Stimulated activated CD8-positive, alpha-beta memory T cell treated with anti-CD3 and anti-CD28 coated beads, Interleukin-15, amount 100 ng/mL, for 1 hour (primary cell): Measurements from ENCODE around the gene ZNF891.

Source experiments
- DNase-seq: peaks from one replicate; pipeline ENCODE4 v3.0.0-alpha.2; 2020; ENCODE audit warnings: low read depth

The ZNF891 gene

DNA sequence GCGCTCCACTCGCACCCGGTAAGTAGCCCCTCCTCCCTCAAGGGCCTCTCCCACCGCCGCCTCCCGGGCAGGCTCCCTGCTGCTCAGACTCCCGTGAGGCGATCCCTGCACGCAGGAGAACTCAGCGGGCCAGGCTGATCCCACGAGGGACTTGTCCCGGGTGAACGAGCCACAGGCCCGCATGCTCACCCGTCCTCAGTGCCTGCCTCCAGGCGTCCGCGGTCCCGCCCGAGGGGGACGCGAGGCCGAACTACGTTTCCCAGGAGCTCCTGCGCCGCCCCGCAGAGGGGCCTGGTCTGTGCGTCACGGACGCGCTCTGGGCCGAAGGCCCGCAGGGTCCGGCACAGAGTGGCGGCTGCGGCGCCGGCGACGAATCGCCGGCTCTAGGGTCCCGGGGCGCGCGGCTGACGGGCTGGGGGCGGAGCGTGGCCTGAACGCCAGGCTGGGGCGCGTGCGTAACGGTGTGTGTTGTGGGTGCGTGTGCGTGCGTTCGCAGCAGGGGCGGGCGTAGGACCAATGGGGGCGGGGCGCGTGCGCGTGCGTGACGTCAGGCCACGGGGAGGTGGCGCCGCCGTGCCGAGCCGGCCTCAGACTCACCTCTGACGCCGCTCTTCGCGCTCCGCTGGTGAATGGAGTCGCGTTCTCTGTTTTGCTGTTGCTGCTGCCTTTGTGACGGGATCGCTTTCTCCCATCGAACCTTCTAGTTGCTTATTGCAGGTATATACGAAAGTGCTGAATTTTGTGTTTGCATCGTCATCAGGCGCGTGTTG lies at the start of gene ZNF891, which contains the start of gene ZNF10:
Gene ZNF891 (minus strand): TSS at position 237 of the 770 bp plus-strand sequence. CDS start 8,356 bp downstream, outside the sequence.
Gene ZNF10 (plus strand): TSS at position 590 of the 770 bp plus-strand sequence. CDS start 13,866 bp downstream, outside the sequence.
- peak; percentile 94 for DNase-seq

DNA sequence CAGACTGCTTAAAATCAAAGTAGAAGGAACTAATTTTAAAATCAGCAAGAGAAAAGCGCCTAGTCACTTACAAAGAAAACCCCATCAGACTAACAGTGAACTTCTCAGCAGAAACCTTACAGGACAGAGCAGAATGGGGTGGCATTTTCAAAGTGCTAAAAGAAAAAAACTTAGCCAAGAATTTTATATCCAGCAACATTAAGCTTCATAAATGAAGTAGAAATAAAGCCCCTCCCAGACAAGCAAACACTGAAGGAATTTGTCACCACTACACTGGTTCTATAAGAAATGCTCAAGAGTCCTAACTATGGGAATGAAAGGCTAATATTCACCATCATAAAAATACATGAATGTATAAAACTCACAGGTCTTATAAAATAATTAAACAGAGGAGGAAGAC lies 44.8 kb upstream of the ZNF891 start:
- DNase-seq: no peak

DNA sequence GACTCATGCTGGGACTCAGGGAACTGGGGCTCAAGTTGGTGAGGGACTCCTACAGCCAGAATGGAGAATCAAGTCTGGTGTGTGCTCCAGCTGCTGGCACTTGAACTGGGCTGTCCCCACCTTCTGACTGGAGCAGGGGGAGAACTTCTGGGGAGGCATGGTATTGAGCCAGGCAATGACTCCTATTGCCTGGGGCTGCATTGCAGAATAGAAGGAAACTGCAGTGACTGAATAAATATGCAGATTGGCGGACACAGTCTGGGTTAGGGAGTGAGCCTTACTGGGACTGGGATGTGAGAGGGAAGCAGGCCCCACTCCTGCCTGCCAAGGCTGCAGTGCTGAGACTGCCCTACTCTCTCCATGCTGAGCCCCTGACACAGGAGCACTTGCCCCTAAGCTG lies 42.4 kb upstream of the ZNF891 start:
- DNase-seq: no peak

DNA sequence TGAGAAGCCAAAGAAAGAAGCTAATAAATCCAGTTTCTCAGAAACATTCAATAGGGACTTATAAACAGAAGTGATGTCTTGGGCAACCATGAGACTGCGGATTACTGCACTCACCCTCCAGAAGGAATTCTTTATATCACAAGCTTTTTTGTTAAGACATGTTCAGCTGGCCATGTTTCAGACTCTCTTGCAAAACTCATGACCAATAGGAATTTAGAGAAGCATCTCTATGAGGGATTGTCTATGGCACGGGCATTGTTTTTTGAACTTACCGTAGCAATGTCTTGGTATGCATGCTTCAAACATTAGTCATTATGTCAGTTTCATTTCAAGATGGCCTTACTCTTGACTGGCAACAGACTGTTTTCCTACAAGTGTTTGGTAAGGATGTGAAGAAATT lies 35.7 kb upstream of the ZNF891 start:
- no peak for DNase-seq

DNA sequence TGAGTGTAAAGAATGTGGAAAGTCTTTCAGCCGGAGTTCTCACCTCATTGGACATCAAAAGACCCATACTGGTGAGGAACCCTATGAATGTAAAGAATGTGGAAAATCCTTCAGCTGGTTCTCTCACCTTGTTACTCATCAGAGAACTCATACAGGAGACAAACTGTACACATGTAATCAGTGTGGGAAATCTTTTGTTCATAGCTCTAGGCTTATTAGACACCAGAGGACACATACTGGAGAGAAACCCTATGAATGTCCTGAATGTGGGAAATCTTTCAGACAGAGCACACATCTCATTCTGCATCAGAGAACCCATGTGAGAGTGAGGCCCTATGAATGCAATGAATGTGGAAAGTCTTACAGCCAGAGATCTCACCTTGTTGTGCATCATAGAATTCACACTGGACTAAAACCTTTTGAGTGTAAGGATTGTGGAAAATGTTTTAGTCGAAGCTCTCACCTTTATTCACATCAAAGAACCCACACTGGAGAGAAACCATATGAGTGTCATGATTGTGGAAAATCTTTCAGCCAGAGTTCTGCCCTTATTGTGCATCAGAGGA lies 26.1 kb upstream of the ZNF891 start:
- no peak for DNase-seq

DNA sequence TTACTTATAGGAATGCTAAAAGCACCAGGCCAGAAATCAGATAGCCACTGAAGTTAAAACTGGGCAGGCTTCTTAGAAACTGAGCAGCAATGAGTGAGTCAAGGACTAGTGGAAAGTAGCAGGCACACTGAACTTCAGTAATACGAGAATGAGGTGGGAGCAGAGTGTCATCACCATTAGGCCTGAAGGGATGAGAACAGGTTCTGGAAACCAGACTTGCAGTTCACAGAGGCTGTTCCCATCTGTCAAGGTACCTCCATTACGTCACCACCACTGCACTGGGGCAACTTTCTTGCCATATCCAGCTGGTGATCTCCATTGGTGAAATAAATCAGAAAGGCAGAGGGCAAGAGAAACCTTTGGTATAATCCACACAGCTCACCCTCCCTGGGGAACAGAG lies 15.9 kb upstream of the ZNF891 start:
- no peak for DNase-seq

DNA sequence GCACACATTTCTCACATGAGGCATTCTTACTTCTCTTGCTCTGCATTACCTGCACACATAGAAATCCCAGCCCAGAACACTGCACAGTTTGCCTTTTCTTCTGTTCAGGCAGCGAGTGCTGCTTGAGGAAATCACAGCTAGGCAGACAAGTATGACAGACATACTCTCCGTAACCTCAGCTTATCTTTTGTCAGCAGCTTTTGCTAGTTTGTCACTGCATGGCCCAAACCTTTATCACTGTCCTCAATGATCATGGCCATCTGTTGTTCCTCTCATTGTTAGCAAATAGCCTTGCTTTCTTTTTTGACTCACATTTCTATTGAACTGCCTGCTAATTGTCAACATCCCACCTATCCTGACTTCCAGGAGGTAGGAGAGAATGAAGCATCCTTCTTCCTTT lies 5.7 kb upstream of the ZNF891 start:
- no peak for DNase-seq

DNA sequence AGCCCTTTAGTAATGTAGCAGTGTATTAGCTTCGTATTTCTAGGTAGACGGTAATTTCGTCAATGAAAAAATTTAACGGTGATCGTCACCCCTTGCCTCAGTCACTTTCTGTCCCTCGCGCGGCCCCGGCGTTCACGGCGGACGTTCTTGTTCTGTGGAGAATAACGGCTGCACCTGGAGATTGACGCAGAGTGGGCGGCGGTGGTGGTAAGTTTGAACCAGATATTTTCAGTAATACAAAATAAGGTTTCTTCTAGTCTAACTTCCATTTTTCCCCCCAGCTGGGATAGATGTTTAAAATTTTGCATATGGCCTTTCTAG lies 694 bp upstream of the ZNF891 start:
- no peak for DNase-seq

DNA sequence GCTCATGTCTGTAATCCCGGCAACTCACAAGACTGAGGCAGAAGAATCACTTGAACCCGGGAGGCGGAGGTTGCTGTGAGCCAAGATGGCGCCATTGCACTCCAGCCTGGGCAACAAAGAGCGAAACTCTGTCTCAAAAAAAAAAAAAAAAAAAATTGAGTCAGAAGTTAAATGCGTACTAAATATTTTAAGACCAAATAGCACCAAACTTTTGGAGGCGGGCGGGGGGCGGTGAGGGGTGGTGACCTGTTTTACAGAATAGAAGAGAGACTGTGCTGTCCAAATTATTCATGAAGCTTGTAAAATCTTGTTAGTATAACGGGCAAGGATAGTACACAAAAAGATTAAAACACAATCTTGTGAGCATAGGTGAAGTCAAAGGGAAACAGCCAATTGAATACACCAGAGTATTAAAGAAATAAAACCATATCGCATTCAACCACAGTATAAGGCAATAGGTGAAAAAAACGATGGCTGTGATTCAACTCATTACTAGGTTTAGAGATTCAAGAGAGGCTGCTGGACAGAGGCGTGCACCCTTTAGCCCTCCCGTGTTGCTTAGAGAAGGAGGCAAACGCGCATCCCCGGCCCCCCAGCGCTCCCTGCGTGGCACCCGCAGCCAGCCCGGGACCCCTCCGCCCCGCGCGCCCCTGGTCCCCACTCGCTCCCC lies 571 bp downstream of the ZNF891 start:
- DNase-seq: no peak

DNA sequence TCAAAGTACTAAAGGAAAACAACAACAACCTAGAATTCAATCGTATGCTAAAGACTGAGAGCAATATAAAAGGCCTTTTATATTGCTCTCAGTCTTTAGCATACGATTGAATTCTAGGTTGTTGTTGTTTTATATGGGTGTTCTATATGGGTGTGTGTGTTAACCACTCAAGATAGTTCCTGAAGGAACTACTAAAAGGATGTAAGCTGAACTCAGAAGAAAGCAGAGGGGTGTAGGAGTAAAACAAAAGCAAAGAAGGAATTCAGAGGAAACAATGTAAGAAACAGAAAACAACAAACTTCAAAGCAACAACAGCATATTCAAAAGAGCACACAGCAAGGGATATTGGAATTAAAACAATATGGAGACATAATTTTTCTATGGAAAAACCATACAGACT lies 5.4 kb downstream of the ZNF891 start:
- no peak for DNase-seq

DNA sequence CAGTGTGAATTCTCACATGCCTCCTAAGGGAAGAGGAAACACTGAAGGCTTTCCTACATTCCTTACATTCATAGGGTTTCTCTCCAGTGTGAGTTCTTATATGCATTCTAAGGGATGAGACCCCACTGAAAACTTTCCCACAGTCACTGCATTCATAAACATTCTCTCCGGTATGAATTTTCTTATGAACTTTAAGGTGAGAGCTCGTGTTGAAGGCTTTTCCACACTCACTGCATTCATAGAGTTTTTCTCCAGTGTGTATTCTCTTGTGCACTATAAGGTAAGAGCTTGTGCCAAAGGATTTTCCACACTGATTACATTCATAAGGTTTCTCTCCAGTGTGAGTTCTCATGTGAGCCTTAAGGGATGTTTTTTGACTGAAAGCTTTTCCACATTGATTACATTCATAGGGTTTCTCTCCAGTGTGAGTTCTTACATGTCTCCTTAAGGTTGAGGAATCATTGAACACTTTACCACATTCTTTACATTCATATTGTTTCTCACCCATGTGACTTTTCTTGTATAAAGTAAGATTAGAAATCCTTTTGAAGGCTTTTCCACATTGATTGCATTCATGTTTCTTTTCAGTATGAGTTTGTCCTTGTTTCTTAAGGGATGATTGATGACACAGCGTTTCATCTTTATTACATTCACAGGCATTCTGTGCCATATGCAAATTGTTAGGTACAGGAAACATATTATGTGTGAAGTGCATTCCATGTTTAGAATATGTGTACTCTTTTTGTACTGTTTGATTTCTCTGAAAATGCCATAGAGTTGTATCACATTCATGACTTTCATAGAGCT lies 9.5 kb downstream of the ZNF891 start:
- DNase-seq: no peak

DNA sequence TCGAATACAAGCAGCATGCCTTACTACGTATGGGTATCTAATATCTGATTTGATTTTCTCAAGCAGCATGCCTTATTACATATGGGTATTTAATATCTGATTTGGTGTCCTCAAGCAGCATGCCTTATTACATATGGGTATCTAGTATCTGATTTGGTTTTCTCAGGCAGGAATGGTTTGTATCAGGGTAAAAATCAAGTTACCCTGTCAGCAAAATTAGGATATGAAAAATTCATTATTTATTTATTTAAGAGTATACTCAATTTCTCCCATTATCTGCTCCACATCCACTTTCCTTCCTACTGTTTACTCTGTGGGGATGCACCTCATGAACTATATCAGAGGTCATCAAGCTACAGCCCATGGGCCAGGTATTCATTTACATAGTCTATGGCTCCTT lies 21.9 kb downstream of the ZNF891 start:
- no peak for DNase-seq

DNA sequence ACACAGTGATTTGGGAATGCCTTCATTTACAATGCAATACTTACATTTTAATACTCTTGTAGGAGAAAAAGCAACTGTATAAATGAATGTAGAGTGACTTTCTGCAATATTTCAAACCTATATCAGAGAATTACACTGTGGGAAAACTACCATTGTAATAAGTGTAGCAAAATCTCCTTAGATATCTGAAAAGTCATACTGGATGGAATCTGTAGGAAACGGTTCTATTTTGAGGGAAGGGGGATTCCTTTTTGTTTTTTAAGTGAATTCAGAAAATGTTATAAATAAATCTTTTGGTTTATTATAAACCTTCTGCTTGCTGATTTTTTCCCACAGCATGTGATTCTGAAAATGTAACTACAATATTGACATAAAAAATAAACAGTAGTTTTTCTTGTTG lies 23.0 kb downstream of the ZNF891 start:
- DNase-seq: no peak

DNA sequence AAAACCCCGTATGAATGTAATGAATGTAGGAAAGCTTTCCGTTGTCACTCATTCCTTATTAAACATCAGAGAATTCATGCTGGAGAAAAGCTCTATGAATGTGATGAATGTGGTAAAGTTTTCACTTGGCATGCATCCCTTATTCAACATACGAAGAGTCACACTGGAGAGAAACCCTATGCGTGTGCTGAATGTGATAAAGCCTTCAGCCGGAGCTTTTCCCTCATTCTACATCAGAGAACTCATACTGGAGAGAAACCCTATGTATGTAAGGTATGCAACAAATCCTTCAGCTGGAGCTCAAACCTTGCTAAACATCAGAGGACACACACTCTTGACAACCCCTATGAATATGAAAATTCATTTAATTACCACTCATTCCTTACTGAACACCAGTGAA lies 23.8 kb downstream of the ZNF891 start:
- DNase-seq: no peak

DNA sequence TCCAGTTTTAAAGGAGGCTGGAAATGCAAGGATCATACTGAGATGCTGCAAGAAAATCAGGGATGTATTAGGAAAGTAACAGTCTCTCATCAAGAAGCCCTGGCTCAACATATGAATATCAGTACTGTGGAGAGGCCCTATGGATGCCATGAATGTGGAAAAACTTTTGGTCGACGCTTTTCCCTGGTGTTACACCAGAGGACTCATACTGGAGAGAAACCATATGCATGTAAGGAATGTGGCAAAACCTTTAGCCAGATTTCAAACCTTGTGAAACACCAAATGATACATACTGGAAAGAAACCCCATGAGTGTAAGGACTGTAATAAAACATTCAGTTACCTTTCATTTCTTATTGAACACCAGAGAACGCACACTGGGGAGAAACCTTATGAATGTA lies 24.5 kb downstream of the ZNF891 start:
- no peak for DNase-seq

DNA sequence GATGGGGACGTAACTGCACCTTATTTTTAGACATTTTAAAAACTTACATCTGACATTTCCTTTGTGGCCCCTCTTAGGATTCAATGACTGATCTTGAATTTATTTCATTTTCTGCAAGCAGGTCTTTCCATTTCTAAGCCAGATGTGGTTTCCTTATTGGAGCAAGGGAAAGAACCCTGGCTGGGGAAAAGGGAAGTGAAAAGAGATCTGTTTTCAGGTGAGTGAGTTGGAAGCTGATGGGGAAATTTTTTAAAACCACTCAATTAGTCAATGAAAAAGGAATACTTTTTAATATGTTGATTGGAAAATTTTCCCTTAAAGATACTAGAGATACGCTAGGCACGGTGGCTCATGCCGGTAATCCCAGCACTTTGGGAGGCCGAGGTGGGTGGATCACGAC lies 46.7 kb downstream of the ZNF891 start:
- no peak for DNase-seq

DNA sequence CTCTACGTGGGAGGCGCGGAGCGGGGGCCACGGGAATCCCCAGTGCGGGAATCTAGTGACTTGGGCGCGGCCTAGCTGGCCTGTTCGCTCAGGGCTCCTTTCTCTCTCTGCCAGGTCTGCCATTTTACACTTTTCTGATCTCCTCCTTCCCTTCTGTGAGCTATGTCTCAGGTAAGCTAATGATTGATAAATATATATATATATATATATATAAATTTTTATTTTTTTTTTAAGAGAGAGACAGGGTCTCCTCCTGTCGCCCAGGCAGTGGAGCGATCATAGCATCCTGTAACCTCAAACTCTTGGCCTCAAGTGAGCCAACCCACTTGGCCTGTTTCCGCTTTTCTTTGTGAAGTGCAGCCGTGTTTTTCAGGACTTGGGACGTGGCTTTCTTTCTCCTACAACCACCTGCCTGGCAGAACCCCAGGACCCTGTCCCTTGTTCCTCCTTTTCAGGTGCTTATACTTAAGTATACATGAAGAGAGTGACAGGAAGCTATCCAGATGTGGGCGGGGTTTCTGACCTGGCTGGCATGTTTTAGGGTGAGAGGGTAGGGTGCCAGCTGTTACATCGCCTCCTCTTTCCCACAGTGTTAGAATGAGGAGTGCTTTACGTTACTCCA lies 48.8 kb downstream of the ZNF891 start:
- no peak for DNase-seq

DNA sequence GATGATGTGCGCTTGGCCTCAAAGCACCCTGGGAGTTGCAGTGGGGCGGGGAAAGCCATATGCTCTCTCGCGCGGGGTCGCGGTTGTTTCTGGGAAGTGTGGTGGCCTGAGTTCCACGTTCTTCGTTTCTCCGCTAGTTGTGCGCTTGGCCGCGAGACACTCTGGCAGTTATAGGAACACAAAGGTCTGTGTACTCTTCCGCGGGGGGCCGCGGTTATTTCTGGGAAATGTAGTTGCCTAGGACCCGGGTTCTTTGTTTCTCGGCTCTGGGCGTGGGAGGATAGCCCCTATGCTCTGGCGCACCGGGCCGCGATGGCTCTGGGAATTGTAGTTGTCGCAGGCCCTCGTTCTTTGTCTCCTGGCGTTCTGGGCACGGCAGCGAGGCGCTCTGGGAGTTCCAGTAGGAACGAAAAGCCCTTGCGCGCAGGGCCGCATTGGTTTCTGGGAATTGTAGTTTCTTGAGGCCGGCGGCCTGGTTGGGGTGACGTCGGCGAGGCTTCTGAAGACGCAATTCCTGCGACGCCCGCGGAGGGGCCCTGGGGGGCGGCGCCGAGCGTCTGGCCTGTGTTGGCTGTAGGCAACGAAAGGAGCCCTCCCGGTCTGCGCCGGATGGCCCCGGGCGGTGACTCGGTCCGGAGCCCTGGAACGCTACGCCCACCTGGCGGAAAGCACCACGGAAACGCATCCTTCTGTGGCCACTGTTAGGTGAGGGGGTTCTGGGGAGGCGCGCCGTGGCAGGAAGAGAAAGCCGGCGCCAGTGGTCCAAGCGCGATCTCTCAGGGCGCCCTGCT lies 49.5 kb downstream of the ZNF891 start, which contains the start of gene ZNF140:
Gene ZNF140 (plus strand): TSS at position 556 of the 791 bp plus-strand sequence. CDS start 398 bp downstream, outside the sequence.
- DNase-seq: peak; percentile 85

DNA sequence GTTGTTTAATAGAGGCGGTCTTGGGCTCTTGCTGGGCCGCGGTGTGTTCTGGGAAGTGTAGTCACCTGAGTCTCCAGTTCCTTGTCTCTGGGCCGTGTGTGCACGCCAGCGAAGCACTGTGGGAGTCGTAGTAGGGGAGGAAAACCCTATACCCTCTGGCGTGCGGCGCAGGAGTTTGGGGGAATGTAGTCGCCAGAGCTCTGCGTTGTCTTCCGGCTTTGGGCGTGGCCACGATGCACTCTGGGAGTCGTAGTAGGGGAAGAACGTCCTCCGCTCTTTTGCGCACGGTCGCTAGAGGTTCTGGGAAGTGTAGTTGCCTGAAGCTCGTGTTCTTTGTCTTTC lies 50.1 kb downstream of the ZNF891 start:
- DNase-seq: peak; percentile 88

DNA sequence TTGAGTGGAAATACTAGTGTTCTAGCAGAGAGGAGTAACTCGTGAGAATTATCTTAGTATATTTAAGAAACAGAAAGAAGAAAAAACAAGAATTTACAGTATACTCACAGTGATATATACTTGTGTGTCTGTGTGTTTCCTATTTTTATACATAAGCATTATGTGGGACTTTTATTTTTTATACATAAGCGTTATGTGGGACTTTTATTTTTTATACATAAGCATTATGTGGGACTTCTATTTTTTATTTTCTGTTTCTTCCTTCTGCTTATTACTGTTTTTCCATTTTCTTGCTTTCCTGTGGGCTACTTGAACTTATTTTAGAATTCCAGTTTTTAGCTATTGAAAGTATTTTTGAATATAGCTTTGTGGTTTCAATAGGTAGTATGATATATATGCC lies 56.2 kb downstream of the ZNF891 start:
- no peak for DNase-seq

DNA sequence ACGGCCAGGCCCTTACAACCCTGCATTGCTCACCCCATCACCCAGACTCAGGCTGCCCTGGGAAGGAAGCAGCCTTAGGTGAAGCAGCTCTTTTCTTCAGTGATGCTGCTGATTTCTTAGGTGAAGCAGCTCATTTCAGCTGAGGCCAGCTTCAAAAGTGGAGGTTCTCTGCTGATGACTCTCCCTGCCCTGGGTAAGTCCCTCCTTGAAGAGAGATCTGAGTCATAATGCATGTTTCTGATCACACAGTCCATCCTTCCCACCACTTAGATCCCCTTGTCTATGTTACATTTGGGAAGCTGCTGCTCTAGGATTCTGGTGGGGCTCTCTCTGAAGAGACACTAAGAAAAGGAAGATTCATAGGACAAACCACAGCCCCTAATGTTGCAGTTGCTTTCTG lies 66.5 kb downstream of the ZNF891 start:
- no peak for DNase-seq
